OCI-LY1 (cell line): Measurements from ENCODE around the gene TRMT2B.

Experiments
- H2AFZ ChIP-seq: fragments of 200-600 bp; sonication (generic), shearing (Covaris generic); 2 replicates; pipeline ENCODE4 v1.6.0; 2014; ENCODE audit warnings: antibody characterized with exemption, mild to moderate bottlenecking, low read length
- H3F3A ChIP-seq: fragments of 200-600 bp; sonication (generic), shearing (Covaris generic); 2 replicates; pipeline ENCODE4 v1.6.0; 2014; ENCODE audit warnings: mild to moderate bottlenecking, antibody characterized with exemption, low read length, moderate library complexity; ENCODE audit not compliant: insufficient read depth
- H3K27ac ChIP-seq: fragments of 200-600 bp; sonication (generic); 2 replicates; pipeline ENCODE4 v1.5.1; 2014; ENCODE audit warnings: low read length, mixed run types, mild to moderate bottlenecking, low read depth; ENCODE audit not compliant: poor library complexity, severe bottlenecking
- H3K27me3 ChIP-seq: fragments of 200-600 bp; sonication (generic); 2 replicates; pipeline ENCODE4 v1.6.0; 2014; ENCODE audit warnings: antibody characterized with exemption, mild to moderate bottlenecking, low read length, moderate library complexity; ENCODE audit not compliant: insufficient read depth
- H3K36me3 ChIP-seq: fragments of 200-600 bp; sonication (generic); 2 replicates; pipeline ENCODE4 v1.6.1; 2014; ENCODE audit warnings: mild to moderate bottlenecking, antibody characterized with exemption, low read length, moderate library complexity, mixed read lengths; ENCODE audit not compliant: insufficient read depth
- H3K4me1 ChIP-seq: fragments of 200-600 bp; sonication (generic); 2 replicates; pipeline ENCODE4 v1.5.1; 2014; ENCODE audit warnings: mild to moderate bottlenecking, low read length, moderate library complexity; ENCODE audit not compliant: insufficient read depth, severe bottlenecking
- H3K4me2 ChIP-seq: fragments of 200-600 bp; sonication (generic), shearing (Covaris generic); 2 replicates; pipeline ENCODE4 v1.6.1; 2014; ENCODE audit warnings: low read length
- H3K4me3 ChIP-seq: fragments of 200-600 bp; sonication (generic); 2 replicates; pipeline ENCODE4 v1.5.1; 2014; ENCODE audit warnings: low read length, low read depth, mild to moderate bottlenecking, mixed read lengths; ENCODE audit not compliant: poor library complexity, severe bottlenecking
- H3K79me2 ChIP-seq: fragments of 200-600 bp; shearing (Covaris generic); 2 replicates; pipeline ENCODE4 v1.6.1; 2016; ENCODE audit warnings: mixed run types, low read length, mixed read lengths; ENCODE audit not compliant: insufficient read depth
- H3K9ac ChIP-seq: fragments of 200-600 bp; sonication (generic), shearing (Covaris generic); 2 replicates; pipeline ENCODE4 v1.6.1; 2014; ENCODE audit warnings: mild to moderate bottlenecking, low read length, mixed read lengths
- H3K9me2 ChIP-seq: fragments of 200-600 bp; sonication (generic), shearing (Covaris generic); 2 replicates; pipeline ENCODE4 v1.6.1; 2014; ENCODE audit warnings: low read depth, mild to moderate bottlenecking, low read length, mixed read lengths
- H3K9me3 ChIP-seq: fragments of 200-600 bp; shearing (Covaris generic); 2 replicates; pipeline ENCODE4 v1.6.1; 2014; ENCODE audit warnings: low read length, mixed read lengths
- H4K20me1 ChIP-seq: fragments of 200-600 bp; sonication (generic), shearing (Covaris generic); 2 replicates; pipeline ENCODE4 v1.6.0; 2016; ENCODE audit warnings: mild to moderate bottlenecking, low read length; ENCODE audit not compliant: insufficient read depth
- CTCF ChIP-seq: fragments of 200-600 bp; sonication (generic), shearing (Covaris generic); IDR thresholded peaks from 2 replicates; pipeline ENCODE4 v1.5.1; 2017; ENCODE audit warnings: mild to moderate bottlenecking, antibody characterized with exemption, low read length, moderate library complexity, mixed read lengths
- EZH2 ChIP-seq: fragments of 200-600 bp; sonication (generic), shearing (Covaris generic); IDR thresholded peaks from 2 replicates; pipeline ENCODE4 v1.8.0; 2017; ENCODE audit warnings: borderline replicate concordance, mixed run types, mild to moderate bottlenecking, antibody characterized with exemption, low read length, moderate library complexity, mixed read lengths

Gene TRMT2B

GRCh38 chrX:100973411-100973810, 78.5 kb downstream of the TRMT2B start:
- H4K20me1 ChIP-seq, result no peaks in the 10 kb centered on the region

GRCh38 chrX:100969936-100970335, 82.0 kb downstream of the TRMT2B start:
- Histone ChIP-seq H3F3A (no peaks in the 10 kb centered on the region), H3K27me3 (no peaks in the 10 kb centered on the region), H3K27ac (no peak overlapping the region), H3K9me3 (no peaks in the 10 kb centered on the region), H3K9ac (no peak overlapping the region), H3K9me2 (no peaks in the 10 kb centered on the region), H3K4me3 (no peak overlapping the region), H2AFZ (no peak overlapping the region), H3K36me3 (no peaks in the 10 kb centered on the region), H3K4me2 (no peak overlapping the region), H3K4me1 (no peaks in the 10 kb centered on the region), H4K20me1 (no peaks in the 10 kb centered on the region), H3K79me2 (no peaks in the 10 kb centered on the region)
- TF ChIP-seq CTCF (no peak), EZH2 (no peak)

More at GRCh38 chrX:100973411-100973810, 78.5 kb downstream of the TRMT2B start:
- no peak overlapping the region for H3K27ac ChIP-seq
- H3K4me2 ChIP-seq, result no peak overlapping the region
- H3K79me2 ChIP-seq, result no peaks in the 10 kb centered on the region
- H3K9me2 ChIP-seq, result no peaks in the 10 kb centered on the region
- no peak overlapping the region for H2AFZ ChIP-seq
- TF ChIP-seq EZH2 (no peak), CTCF (no peak)
- no peaks in the 10 kb centered on the region for H3K27me3 ChIP-seq
- H3F3A ChIP-seq, result no peaks in the 10 kb centered on the region
- no peaks in the 10 kb centered on the region for H3K36me3 ChIP-seq
- no peak overlapping the region for H3K9ac ChIP-seq
- no peaks in the 10 kb centered on the region for H3K9me3 ChIP-seq
- no peaks in the 10 kb centered on the region for H3K4me1 ChIP-seq
- no peak overlapping the region for H3K4me3 ChIP-seq

- Histone ChIP-seq H2AFZ (no peak within 1 kb of the TSS), H4K20me1 (no peaks in the 10 kb centered on the region), H3K27me3 (no peaks in the 10 kb centered on the region), H3F3A (no peaks in the 10 kb centered on the region), H3K27ac (no peak within 1 kb of the TSS), H3K9ac (no peak within 1 kb of the TSS), H3K4me3 (no peak within 1 kb of the TSS), H3K36me3 (no peaks in the 10 kb centered on the region), H3K79me2 (no peaks in the 10 kb centered on the region), H3K9me2 (no peaks in the 10 kb centered on the region), H3K4me2 (no peak within 1 kb of the TSS), H3K4me1 (no peaks in the 10 kb centered on the region), H3K9me3 (no peaks in the 10 kb centered on the region)
- TF ChIP-seq EZH2, result no peak
- no peak for TF ChIP-seq CTCF
Measured at GRCh38 chrX:100969408-100969807, 82.5 kb downstream of the TRMT2B start, which contains the start of gene ARL13A. TSS of gene ARL13A (plus strand) at chrX:100969708. CDS start at chrX:100973690, 3,982 bp downstream.
